ENCODE measurements around the gene TM4SF4.

Gene TM4SF4

DNA sequence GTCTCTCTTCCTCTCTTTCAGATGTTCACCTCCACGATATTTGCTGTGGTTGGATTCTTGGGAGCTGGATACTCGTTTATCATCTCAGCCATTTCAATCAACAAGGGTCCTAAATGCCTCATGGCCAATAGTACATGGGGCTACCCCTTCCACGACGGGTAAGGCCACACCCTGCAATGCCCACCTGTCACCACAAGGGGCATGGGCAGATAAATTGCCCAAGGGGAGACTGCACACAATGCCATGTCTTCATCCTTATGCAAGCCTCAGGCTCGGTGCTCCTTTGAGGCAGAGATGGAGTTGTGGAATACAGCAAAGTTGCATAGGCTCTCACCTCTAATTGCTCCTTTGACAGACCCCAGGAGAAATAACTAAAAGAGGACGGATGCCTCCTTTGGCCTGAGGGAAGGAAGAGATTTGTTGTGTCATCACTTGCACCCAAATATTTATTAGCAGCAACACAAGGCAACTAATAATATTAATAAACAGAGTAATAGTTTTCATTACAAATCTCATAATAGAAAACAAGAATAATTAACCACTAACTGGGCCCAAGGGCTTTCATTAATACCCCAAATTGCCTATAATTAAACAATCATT is 13.2 kb downstream of the TM4SF4 start:
- DNase-seq: no peak

GRCh38 chr3:149489060-149489690 is 14.7 kb downstream of the TM4SF4 start:
- DNase-seq: no peak

- DNase-seq: no peak
Observed at GRCh38 chr3:149490260-149490971, 15.9 kb downstream of the TM4SF4 start.

GRCh38 chr3:149493315-149494021 is 19.0 kb downstream of the TM4SF4 start:
- DNase-seq: no peak

DNA sequence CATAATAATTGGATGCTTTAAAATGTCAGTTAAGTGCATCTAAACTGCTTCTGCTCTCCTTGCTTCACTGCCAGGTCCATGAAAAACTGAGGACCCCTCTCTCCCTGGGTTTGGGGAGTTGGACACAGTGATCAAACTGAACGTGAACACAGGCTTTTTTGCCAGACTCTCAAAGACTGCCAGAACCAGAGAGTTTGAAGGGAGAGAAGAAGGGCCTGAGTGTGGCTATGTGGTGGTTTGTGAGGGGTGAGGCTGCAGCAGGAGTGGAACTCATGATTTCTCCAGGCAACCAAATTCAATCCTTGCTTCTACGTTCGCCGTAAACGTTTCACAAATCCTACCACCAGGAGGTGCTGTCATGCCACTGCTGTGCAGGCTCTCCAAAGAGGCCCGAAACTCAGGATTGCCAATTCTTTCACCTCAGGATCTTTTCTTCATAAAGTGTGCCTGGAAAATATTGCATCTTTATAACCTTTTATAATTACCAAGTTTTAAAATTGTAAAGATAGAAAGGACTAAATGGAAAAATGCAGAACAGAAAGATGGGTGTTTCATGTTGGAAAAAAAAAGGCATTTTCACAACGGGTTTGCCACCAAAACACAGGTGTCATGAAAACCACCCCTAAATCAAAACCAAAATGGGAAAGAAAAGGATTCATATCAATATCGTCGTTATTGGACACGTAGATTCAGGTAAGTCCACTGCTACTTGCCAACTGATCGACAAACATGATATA is 19.7 kb downstream of the TM4SF4 start:
- DNase-seq: no peak

GRCh38 chr3:149494759-149495580 is 20.5 kb downstream of the TM4SF4 start:
- DNase-seq: no peak

DNA sequence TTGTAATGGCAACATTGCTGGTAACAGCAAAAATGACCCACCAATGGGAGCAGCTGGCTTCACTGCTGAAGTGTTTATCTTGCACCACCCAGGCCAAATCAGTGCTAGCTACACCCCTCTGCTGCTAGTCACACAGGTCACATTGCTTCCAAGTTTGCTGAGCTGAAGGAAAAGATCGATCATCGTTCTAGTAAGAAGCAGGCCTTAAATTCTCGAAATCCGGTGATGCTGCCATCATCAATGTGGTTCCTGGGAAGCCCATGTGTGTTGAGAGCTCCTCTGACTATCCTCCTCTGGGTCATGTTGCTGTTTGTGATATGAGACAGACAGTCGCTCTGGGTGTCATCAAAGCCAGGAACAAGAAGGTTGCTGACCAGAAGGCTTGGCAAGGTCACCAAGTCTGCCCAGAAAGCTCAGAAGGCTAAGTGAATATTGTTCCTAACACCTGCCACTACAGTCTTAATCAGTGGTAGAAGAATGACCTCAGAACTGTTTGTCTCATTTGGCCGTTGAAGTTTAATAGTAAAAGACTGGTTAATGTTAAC is 21.2 kb downstream of the TM4SF4 start:
- no peak for DNase-seq

GRCh38 chr3:149496891-149497290 is 22.4 kb downstream of the TM4SF4 start:
- no peak for DNase-seq

DNA sequence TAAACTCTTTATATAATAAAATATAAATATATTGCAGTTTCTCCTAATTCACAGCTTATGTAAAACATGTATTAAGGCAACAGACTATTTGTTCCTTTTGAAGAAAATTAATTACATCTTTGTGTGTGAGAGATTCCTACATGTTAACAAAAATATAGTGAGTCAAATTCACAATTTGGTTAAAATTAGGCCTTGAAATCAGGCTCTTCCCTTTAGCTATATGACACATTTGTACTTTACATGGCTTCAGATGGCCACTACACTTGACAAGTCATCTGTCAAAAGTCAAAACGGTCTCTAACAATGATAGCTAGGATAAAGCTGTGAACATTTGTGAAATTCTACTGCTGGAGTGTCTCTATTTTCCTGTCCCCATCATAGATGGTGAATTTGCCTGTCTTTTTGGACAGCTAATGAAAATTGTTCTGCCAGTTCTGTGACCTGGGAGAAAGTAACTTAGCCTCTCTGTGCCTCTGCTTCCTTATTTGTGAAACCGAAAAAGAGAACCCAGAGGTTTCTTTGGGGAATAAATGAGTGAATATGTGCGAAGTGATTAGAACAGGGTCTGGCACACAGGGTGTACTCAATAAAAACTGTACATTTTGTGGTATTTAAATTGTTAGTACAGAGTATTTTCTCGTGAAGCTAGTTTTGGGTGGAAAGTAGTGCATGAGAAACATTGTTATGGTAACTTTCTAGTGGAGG is 23.6 kb downstream of the TM4SF4 start:
- DNase-seq: no peak

DNA sequence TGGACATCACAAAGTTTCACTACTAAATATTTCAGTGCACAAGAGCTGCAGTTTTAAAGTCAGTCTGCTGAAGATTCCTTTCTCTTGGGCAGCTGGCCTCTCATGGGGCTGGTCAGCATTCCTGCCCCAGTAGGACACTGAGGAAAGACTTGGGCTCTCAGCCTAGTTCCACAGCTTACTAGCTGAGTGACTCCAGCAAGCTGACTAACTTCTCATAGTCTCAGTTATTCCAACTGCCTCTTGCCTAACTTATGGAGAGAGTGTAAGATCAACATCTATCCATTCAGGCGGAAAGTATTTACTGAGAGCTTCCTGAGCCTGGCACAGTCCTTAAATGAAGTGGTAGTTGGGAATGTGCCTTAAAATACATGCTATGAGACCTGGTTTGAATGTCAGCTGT is 27.0 kb downstream of the TM4SF4 start:
- no peak for DNase-seq

- no peak for DNase-seq
Observed at GRCh38 chr3:149502438-149502837, 27.9 kb downstream of the TM4SF4 start.

DNA sequence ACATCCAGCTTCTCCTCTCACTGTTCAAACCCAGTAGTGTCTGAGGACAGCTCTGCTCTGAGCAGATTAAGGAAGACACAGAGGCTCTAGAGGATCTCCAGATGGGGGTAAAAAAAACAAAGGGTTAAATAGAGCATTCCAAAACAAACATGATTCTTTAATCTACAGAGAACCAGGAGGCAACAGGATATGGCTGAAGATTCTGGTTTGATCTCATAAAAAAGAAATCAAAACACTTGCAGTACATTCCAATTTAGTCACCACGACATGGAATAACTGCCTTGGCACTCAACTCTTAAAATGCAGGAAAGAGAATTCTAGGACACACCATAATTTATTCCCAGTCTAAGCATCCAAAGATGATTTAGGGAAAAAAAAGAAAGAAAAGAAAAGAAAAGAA is 32.0 kb downstream of the TM4SF4 start:
- no peak for DNase-seq

DNA sequence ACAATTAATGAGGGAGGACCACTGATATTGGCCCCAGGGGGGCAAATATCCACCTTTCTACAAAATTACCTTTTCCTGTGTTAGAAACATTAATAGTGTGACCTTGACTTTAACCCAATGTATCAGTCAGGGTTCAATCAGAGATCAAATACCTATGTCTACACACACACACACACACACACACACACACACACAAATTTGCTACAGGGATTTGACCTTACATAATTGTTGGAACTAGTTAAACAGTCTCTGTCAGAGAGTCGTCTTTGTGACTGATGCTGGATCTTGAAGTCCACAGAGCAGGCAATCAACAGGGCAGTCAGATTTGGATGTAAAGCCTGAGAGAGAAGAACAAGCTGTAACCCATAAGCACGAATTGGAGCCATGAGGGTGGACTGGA is 32.5 kb downstream of the TM4SF4 start:
- DNase-seq: no peak

GRCh38 chr3:149507491-149508324 is 33.2 kb downstream of the TM4SF4 start:
- no peak for DNase-seq

DNA sequence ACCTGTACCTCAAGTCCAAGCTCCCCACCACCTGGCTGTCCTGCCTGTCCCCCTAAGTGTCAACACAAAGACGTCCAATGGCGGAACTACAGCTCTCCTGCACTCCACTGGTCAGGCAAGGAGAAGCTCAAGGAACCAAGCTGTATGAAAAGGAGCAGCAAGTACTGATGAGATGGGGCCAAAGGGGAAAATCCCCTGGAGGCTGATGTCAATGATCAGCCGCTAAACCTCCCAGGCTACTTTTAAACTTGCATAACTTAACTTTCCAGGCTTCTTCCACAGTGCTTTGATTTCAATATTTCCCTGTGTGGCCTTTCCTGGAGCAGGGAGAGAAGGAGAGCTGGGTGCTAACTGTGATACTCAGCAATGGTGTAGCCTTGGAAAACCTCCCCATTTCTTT is 35.0 kb downstream of the TM4SF4 start:
- DNase-seq: no peak

DNA sequence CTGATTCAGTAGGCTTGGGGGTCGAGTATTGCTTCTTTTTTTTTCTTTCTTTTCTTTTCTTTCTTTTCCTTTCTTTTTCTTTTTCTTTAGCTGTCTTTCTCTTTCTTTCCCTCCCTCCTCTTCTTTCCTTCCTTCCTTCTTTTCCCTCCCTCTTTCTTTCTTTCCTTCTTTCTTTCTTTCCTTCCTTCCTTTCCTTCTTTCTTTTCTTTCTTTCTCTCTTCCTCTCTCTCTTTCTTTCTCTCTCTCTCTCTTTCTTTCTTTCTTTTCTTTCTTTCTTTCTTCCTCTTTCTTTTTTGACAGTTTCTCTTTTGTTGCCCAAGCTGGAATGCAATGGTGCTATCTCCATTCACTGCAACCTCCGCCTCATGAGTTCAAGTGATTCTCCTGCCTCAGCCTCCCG is 36.0 kb downstream of the TM4SF4 start:
- DNase-seq: no peak

GRCh38 chr3:149511040-149511626 is 36.6 kb downstream of the TM4SF4 start:
- DNase-seq: no peak

DNA sequence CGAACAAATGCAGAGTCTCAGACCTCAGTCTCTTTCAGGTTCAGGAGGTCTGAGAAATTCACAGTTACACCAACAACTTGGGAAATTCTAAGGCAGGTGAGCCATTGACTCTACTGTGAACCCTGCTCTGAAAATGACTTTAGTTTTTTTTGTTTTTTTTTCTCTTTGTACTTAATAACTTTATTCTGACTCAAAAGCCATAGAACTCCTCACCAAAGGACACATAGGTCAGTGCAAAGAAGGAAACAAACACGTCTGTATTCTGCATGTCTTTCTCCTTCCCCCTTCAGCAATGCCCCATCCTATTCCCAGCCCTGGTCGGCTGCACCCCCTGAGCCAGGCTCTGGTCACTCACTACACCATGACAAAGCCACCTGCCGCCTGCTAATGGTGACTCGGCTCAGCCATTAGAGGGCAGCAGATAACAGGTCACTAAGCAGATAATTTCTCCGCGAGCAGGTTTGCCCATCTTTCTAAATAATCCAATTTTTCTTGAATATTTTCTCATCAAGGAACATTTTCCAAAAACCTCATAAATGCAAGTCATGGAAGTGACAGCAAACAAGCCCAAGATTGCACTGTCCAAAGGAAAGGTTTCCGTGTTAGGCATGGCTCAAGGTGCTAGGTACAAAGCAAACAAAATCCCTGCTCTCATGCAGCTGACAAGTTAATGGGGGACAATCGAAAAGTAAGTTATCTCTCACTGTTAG is 37.7 kb downstream of the TM4SF4 start:
- peak; percentile 35 for DNase-seq

GRCh38 chr3:149514471-149514870 is 40.0 kb downstream of the TM4SF4 start:
- DNase-seq: no peak
